A549 (cell line): Measurements from ENCODE around the gene BCAS3. TPM values are rescaled to one million over a fixed set of nuclear protein-coding genes. Genes with fewer than 3 reads are reported as not detected.

Experiments
- ATAC-seq, 2 experiments: fragments of 200-7000 bp in 1 of 2; fragments of >200 bp in 1 of 2; cut with Nextera tagmentation in 1 of 2; cut with Tn5 transposase in 1 of 2; 3 replicates each; pipeline versions ENCODE4 v1.8.0 to v1.9.1; 2018 to 2020; ENCODE audit warnings: mild to moderate bottlenecking in 1 of 2, moderate library complexity in 1 of 2
- CTCF ChIA-PET: fragments of 300-600 bp; sonication (Branson Sonifier 250); formaldehyde crosslinking; extraction: SDS; loops from one replicate; lab custom pipeline; 2021; ENCODE audit warnings: antibody characterized with exemption, inconsistent platforms; lab: Yijun Ruan, JAX
- POLR2A ChIA-PET: fragments of 350-600 bp; formaldehyde crosslinking; extraction: SDS; loops from one replicate; lab custom pipeline; 2021; ENCODE audit warnings: antibody characterized with exemption, inconsistent platforms; lab: Yijun Ruan, JAX
- DNase-seq, 2 experiments: peaks; one replicate each; pipeline versions ENCODE4 v3.0.0 to v3.0.0-alpha.2; 2011 to 2016; ENCODE audit warnings: low read depth in 1 of 2, low spot score in 1 of 2
- FAIRE-seq: peaks from 2 replicates; lab custom pipeline; 2011; peaks lifted over from hg19 to GRCh38; lab: Jason Lieb, UNC
- H3K27ac ChIP-seq, 2 experiments: fragments of >200 bp; sonication (Bioruptor Twin); formaldehyde crosslinking; 3 replicates each; pipeline ENCODE4 v1.5.1; 2016 to 2017
- H3K4me1 ChIP-seq: fragments of >200 bp; sonication (Bioruptor Twin); formaldehyde crosslinking; 3 replicates; pipeline ENCODE4 v1.6.1; 2016
- H3K4me2 ChIP-seq: fragments of >200 bp; sonication (Bioruptor Twin); formaldehyde crosslinking; 3 replicates; pipeline ENCODE4 v1.6.1; 2016
- H3K4me3 ChIP-seq: fragments of >200 bp; sonication (Bioruptor Twin); formaldehyde crosslinking; 3 replicates; pipeline ENCODE4 v1.5.1; 2016
- H3K9me3 ChIP-seq: fragments of >200 bp; sonication (Bioruptor Twin); formaldehyde crosslinking; 3 replicates; pipeline ENCODE4 v1.6.1; 2016
- CHD2 ChIP-seq: fragments of 150-350 bp; IDR thresholded peaks from 2 replicates; pipeline ENCODE4 v1.6.1; 2014; ENCODE audit warnings: low read length; ENCODE audit not compliant: partially characterized antibody
- CHD4 ChIP-seq: fragments of 200-600 bp; sonication (generic); IDR thresholded peaks from 2 replicates; pipeline ENCODE4 v1.6.1; 2016; ENCODE audit warnings: antibody characterized with exemption, mild to moderate bottlenecking, borderline replicate concordance
- EP300 ChIP-seq, 2 experiments: fragments of >200 bp; sonication (Bioruptor Twin); formaldehyde crosslinking; IDR thresholded peaks; 2 replicates in 1 of 2; 3 replicates in 1 of 2; pipeline ENCODE4 v1.6.1; 2016 to 2017
- HOXB13 ChIP-seq: fragments of 250-450 bp; sonication (Bioruptor Pico); IDR thresholded peaks from 2 replicates; pipeline ENCODE4 v1.5.0; 2020; ENCODE audit warnings: low read depth, mild to moderate bottlenecking, moderate library complexity
- HOXB5 ChIP-seq: fragments of 250-450 bp; sonication (Bioruptor Pico); IDR thresholded peaks from 2 replicates; pipeline ENCODE4 v1.5.0; 2020; ENCODE audit warnings: mild to moderate bottlenecking, moderate library complexity
- MAFK ChIP-seq: fragments of 450-650 bp; IDR thresholded peaks from 2 replicates; pipeline ENCODE4 v1.6.1; 2014; ENCODE audit not compliant: partially characterized antibody
- MYC ChIP-seq: IDR thresholded peaks from 2 replicates; pipeline ENCODE4 v1.6.1; 2012; ENCODE audit warnings: mild to moderate bottlenecking, inconsistent platforms, low read length, improper control_type of control experiment, borderline replicate concordance
- NPAS2 ChIP-seq: fragments of 250-450 bp; sonication (Bioruptor Pico); IDR thresholded peaks from 2 replicates; pipeline ENCODE4 v1.8.0; 2022; ENCODE audit warnings: mild to moderate bottlenecking, moderate library complexity, borderline replicate concordance
- PHF8 ChIP-seq: fragments of 200-600 bp; sonication (generic); IDR thresholded peaks from 2 replicates; pipeline ENCODE4 v1.6.1; 2016; ENCODE audit warnings: low read depth, mild to moderate bottlenecking, antibody characterized with exemption, moderate library complexity, borderline replicate concordance
- POLR2AphosphoS2 ChIP-seq: conservative IDR thresholded peaks from 2 replicates; pipeline ENCODE4 v1.6.1; 2012; ENCODE audit warnings: low read length, improper control_type of control experiment, inconsistent platforms
- RAD21 ChIP-seq, 2 experiments: fragments of >200 bp in 1 of 2; sonication (Bioruptor Twin) in 1 of 2; formaldehyde crosslinking in 1 of 2; IDR thresholded peaks in 1 of 2; conservative IDR thresholded peaks in 1 of 2; 2 replicates in 1 of 2; 3 replicates in 1 of 2; pipeline ENCODE4 v1.6.1; 2012 to 2018; ENCODE audit warnings: inconsistent platforms in 1 of 2
- REST ChIP-seq: fragments of 200-600 bp; sonication (generic); IDR thresholded peaks from 2 replicates; pipeline ENCODE4 v1.6.1; 2016; ENCODE audit warnings: antibody characterized with exemption, mild to moderate bottlenecking, moderate library complexity
- SMC3 ChIP-seq: fragments of >200 bp; sonication (Bioruptor Twin); formaldehyde crosslinking; IDR thresholded peaks from 3 replicates; pipeline ENCODE4 v1.6.1; 2018; ENCODE audit warnings: inconsistent platforms
- USF2 ChIP-seq: fragments of 450-650 bp; IDR thresholded peaks from 2 replicates; pipeline ENCODE4 v1.6.1; 2014; ENCODE audit warnings: antibody characterized with exemption
- ZC3H11A ChIP-seq: fragments of 450-650 bp; IDR thresholded peaks from 2 replicates; pipeline ENCODE4 v1.6.1; 2014; ENCODE audit warnings: antibody characterized with exemption, mild to moderate bottlenecking
- ZFP36 ChIP-seq: fragments of 450-650 bp; IDR thresholded peaks from 2 replicates; pipeline ENCODE4 v1.6.1; 2014; ENCODE audit warnings: borderline replicate concordance; ENCODE audit not compliant: partially characterized antibody
- WGBS: methylation state at CpG from one replicate; pipeline ENCODE4 v1.1.6; 2017; ENCODE audit errors: missing lambda C conversion rate; 5-methylcytosine and 5-hydroxymethylcytosine counted together
- polyA plus RNA-seq, 4 experiments: library from polyadenylated mRNA; depleted of rRNA in 3 of 4; stranded (reverse); fragments of >200 nt; fragmentation: RNase III in 1 of 4; extraction: RNeasy Plus Mini Kit Qiagen cat#74134 plus additional on column Dnase treatment in 1 of 4; gene quantifications; 2 replicates in 3 of 4; 3 replicates in 1 of 4; pipeline ENCODE4 v1.2.3, GENCODE V29; 2011 to 2017

Gene BCAS3
- polyA plus RNA-seq, 2 of the 4 experiments (the other 2 are of a cell fraction), result 14.7 to 43.4 TPM

GRCh38 chr17:61299517-61300513 lies 622.2 kb downstream of the BCAS3 start:
- no peak overlapping the region for H3K4me2 ChIP-seq
- H3K4me3 ChIP-seq, result no peak overlapping the region
- TF ChIP-seq HOXB13 (no peak), HOXB5 (CRISPR knock-in tag) (no peak), NPAS2 (CRISPR knock-in tag) (no peak), PHF8 (no peak), ZFP36 (no peak), RAD21 (conservative IDR thresholded peaks at IDR 0.05 in 1 of 2, IDR thresholded peaks at IDR 0.05 in 1 of 2) (no peak), CHD4 (no peak), ZC3H11A (no peak), POLR2AphosphoS2 (no peak), USF2 (no peak), CHD2 (no peak), MYC (no peak), REST (no peak), SMC3 (no peak)
- POLR2A ChIA-PET, result no interaction called here
- FAIRE-seq (no peak), DNase-seq (no peak), ATAC-seq (no peak)
- 84% methylated on average over 9 of the region's 9 CpGs for WGBS
- CTCF ChIA-PET, result interaction anchor here (0.5 to 1.7 kb wide), 5 partner anchors 19 to 99 kb away, joined by 3 to 5 read pairs (median 4); partner anchors contain the start of gene TBX2
- H3K4me1 ChIP-seq, result peaks cover 6% of the 10 kb centered on the region
- no peaks in the 10 kb centered on the region for H3K9me3 ChIP-seq
- no peak overlapping the region for H3K27ac ChIP-seq

- ATAC-seq (no peak), DNase-seq (no peak), FAIRE-seq (no peak)
- Histone ChIP-seq H3K9me3 (no peaks in the 10 kb centered on the region), H3K27ac (no peak overlapping the region), H3K4me2 (no peak overlapping the region)
- CTCF ChIA-PET, result interaction anchor here (0.7 to 1.8 kb wide), 3 partner anchors 11 to 109 kb away, joined by 3 to 7 read pairs (median 3); no protein-coding TSS in a partner anchor
- POLR2A ChIA-PET, result interaction anchor here (0.7 kb wide), 1 partner anchor 1161 kb away, joined by 7 read pairs; no protein-coding TSS in a partner anchor
- 87% methylated on average over 12 of the region's 12 CpGs for WGBS
- TF ChIP-seq MAFK (peak; percentile 2), EP300 (IDR thresholded peaks at IDR 0.05) (no peak), RAD21 (conservative IDR thresholded peaks at IDR 0.05 in 1 of 2, IDR thresholded peaks at IDR 0.05 in 1 of 2) (no peak)
- TF ChIP-seq, all 56 proteins: peak for 1
- no peak overlapping the region for H3K4me3 ChIP-seq
- peaks cover 6% of the 10 kb centered on the region for H3K4me1 ChIP-seq
Observed at GRCh38 chr17:61302953-61303816, 625.5 kb downstream of the BCAS3 start.
